HG03460 (cell line): ENCODE data around the gene NQO2.
A peak's percentile ranks its signal among the peaks of the same experiment; 100 is the strongest.

ENCODE experiments used
- ATAC-seq: cut with Tn5 transposase; IDR thresholded peaks from one replicate; pipeline ENCODE4 v1.9.1; 2021; ENCODE audit not compliant: unreplicated experiment

The NQO2 gene

DNA sequence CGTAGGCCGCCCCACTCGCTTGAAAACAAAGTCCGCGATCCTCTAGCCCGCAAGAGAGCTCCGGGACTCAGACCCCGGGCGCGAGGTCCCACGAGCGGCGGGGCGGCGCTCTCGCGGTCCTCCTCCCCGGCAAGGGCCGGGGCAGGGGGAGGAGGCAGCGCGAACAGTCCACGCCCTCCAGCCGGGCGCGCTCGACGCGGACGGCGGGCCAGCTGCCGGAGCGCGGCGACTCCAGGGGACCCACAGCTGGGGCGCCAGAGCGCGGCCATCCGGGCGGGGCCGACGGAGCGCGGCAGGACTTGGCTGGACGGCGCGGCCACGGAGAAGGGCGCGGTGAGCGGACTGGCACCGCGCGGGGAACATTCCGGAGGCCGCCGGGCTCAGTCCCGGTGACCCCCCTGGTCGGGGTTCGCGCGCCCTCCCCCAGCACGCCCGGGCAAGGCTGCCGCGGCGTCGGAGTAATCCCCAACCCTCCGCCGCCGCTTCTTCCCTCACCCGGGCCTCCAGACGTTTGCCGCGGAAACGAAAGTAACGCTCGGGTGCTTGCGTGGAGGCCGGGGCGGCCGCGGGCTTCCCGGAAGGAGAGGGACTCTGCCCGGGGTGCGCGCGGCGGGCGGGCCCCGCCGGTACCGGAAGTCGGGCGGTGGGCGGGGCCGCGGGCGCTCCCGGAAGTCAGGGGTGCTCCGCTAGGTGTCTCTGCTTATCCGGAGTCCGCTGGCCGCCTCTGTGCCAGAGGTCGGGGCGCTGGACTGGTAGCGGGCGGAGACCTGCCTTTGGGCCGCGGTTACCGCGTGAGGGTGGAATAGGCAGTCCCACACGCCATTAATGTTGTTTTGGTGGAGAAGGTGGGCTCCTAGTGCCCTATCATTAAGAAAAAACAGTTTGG is 68.9 kb downstream of the NQO2 start, which contains the start of gene RIPK1:
Gene RIPK1, plus strand, starts transcription at position 166 of the 886 bp plus-strand sequence. CDS start 8,330 bp downstream, outside the sequence.
- peak; percentile 77 for ATAC-seq
